HG03066 (cell line): ENCODE results near the gene RTKN.

Source experiments
- ATAC-seq: cut with Tn5 transposase; IDR thresholded peaks from one replicate; pipeline ENCODE4 v1.9.1; 2021; ENCODE audit warnings: low read depth; ENCODE audit not compliant: unreplicated experiment

Gene RTKN

GRCh38 chr2:74440378-74441169, 1.2 kb downstream of the RTKN start:
- peak; percentile 87 for ATAC-seq

- peak; percentile 3 for ATAC-seq
Measured at GRCh38 chr2:74439803-74440377, 1.8 kb downstream of the RTKN start.

- ATAC-seq = no peak
Measured at GRCh38 chr2:74439373-74439772, 2.4 kb downstream of the RTKN start.

DNA sequence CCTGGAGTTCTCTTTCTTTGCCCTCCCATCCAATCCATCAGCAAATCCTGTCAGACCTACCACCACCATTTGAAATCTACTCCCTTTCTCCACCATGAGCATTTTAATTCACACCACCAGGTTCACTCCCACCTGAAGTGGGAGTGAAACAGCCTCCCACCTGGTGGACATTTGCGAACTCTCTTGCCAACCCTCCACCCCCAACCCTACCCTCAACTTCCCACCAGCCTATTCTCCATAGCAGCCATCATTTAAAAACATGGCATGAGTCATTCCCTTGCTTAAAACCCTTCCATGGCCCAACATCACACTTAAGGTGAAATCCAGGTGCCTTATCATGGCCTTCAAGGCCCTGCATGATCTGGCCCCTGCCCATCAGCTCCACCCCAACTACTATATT, 3.5 kb downstream of the RTKN start:
- no peak for ATAC-seq

DNA sequence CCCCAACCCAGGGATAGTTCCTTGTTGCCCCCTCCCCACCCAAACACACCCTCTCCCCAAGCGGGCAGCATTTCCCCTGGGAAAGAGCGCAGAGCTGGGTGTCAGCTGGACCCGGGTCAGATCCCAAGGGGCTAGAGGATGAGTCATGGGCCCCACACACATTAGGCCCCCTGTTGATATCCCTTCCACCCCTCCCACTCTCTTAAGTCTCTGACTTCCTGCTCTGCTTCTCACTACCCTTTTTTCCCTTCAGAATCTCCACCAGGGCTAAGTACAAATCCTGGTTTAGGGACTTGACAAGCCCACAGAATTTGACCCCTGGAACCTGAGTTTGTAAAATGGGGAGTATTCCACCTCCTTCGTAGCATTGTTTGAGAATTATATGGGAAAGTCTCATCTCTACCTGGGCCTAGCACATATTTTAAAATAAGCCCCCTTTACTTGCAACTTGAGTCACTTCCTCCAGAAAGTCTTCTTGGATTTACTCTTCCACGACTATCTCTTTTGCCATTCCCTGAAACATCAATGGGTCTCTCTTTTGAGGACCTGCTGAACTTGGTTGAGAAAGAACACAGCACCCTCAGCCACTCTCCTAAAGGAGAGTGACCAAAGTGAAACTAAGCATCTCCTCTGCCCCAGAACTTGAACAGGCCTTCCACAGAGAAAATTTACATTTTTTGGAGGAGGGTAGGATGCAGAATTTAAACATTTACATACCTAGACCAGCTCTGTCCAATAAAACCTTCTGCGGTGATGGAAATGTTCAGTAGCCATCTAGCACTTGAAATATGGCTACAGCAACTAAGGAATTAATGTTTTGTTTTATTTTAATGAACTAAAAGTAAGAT, 4.7 kb downstream of the RTKN start:
- ATAC-seq = no peak

DNA sequence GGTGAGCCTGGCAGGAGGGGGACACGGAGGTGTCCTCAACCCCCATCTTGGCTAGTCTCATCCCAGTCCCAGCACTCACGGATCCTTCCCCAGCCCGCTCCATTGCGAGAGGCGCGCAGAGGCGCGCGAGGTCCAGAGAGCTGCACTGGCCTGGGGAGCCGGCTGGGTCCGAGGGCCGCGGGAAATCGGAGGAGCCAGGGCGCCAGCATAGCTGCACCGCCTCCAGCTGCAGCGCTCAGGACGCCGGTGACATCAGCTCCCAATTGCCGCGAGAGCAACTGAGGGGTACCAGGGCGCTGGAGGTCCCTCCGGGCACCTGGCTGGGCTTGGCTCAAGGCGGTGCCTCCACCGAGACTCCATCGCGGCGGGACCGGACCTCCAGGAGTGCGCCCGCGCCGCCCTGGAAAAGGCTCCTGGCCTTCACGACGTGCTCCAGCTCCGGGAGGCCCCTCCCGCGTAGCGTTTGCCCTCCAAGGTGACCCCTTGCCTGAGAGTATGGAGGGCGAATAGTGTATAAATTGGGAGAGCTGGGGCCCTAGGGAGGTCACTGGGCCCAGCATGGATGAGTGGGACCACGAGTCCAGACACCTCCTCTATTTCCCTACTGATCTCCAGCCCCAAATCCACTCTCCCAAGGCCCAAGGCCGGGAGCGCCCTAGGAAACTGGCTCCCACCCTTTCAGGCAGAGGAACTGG, 5.5 kb downstream of the RTKN start:
- ATAC-seq = no peak

DNA sequence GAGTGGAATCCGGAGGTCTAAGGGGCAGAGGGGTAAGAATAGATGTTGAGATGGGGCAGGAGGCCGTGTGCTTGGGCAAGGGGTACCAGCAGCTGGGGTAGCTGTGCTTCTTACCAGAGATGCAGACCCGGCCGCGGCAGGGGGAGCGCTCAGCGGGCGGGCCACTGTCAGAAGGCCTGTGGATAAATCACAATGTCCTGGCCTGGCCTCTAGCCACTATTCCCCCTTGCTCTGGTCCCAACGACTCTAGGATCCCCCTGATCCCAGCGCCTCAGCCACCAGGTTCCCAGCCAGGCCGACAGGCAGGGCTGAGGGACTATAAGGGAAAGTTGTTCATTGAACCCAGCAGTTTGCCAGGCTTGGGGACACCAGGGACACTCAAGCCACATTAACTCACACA, 11.2 kb downstream of the RTKN start:
- ATAC-seq = no peak

- ATAC-seq = no peak
Measured at GRCh38 chr2:74429487-74430451, 12.0 kb downstream of the RTKN start.

DNA sequence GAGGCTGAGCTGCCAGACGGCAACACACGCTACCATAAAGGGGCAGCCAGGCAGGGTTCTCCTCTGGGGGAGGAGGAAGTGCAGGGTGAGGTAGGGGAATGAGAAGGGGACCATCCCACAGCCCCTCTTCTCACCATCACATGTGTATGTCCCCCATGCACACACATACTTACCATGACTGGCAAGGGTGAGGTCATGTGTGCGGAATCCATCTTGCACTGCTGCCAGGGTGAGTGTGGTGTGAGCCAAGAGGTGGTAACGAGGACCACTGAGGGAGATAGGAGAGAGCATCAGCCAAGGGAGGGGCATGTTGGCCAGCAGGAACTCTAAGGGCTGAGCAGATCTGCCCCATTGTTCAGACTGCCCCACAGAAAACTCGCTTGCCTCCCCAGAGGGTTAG, 13.1 kb downstream of the RTKN start:
- no peak for ATAC-seq

DNA sequence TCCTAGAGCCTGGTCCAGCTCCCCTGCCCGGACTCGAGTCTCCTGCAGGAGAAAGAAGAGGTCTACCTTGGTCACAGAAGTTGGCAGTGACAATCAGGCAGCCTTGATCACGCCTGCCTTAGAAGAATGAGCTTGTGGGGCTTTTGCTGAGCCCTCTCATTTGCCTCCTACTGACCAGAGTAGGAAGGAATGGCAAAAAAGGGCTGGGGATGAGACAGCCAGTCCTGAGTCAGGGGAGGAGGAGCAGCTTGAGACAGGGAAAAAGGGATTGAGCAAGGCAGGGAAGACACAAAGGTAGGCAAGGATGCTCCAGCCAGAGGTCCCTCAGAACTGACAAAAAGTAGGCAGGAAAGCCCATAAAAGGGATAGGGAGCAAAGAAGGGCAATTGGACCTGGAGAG, 14.2 kb downstream of the RTKN start:
- ATAC-seq = no peak

DNA sequence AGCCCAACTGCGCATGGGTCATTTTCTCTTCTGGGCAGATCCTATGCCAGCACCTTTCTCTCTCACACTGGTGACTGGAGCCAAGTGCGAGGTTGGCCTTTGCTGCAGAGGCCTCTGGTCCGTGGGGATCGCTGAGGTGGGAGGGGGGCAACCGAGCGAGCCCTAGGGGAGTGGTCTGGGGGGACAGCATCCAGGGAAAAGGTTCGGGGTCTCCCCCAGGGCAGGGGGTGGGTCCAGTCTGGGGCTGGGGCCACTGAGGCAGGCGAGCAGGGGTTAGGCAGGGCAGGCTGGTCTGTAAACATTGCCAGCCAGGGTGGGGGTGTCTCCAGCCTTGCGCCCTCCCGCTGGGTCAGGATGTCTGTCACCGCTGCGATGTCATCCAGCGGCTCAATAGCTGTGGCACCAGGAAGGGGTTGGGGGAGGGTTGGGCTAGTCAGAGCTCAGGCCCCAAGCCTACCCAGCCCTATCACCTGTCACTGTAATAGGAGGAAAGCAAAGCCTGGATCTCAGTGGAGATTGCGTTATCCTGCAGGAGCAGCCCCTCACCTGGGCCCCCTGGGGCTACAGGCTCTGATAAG, 15.5 kb downstream of the RTKN start:
- no peak for ATAC-seq

- ATAC-seq = no peak
Measured at GRCh38 chr2:74425523-74425922, 16.2 kb downstream of the RTKN start.

DNA sequence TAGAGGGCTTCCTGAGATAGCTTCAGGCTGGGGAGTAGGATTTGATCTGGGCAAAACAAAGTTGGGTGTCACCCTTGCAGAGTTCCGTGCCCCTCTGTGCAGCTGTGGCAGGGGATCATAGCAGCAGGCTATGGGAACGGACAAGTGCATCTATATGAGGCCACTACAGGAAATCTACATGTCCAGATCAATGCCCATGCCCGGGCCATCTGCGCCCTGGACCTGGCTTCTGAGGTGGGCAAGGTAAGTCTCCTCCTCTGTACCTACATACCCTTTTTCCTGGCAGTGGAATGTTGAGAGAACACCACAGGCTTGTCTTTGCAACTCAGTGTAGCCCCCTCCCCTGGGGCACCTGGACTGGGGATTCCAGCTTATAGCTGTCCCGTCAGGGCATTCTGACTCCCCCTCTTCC, 16.7 kb downstream of the RTKN start:
- no peak for ATAC-seq

- no peak for ATAC-seq
Measured at GRCh38 chr2:74424139-74424992, 17.4 kb downstream of the RTKN start.

DNA sequence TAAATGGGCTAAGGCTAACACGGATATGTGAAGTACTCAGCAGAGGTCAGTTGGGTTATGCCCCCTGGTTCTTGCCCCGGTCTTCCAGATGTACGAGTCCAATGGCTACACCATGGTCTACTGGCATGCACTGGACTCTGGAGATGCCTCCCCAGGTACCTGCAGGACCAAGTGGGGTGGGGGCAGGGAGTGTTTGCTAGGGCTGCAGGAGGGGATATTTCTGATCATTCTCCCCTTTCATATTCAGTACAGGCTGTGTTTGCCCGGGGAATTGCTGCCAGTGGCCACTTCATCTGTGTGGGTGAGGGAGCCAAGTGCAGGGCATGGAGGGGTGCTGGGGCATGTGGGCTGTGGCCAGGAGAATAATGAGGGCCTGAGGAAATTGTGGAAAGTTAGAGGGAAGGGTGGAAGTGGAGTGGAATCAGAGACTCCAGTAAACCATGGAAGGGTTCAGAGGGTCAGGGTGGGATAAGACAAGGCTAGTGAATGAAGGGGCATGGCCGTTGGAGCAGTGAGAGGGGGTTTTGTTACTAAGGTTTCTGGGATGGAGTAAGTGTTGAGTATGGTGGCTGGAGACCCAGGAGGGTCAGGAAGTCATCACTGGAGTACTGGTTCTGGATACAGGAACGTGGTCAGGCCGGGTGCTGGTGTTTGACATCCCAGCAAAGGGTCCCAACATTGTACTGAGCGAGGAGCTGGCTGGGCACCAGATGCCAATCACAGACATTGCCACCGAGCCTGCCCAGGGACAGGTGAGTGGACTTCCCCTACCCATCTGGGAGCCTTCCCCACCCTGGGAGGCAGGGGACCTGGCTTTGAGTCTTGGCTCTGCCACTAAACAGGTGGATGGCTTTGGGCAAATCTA, 18.3 kb downstream of the RTKN start:
- no peak for ATAC-seq

GRCh38 chr2:74421221-74421870, 20.4 kb downstream of the RTKN start, which contains the start of the genes C2orf81 and WDR54:
Gene C2orf81 (minus strand): TSS chr2:74421619. CDS start chr2:74421560, 59 bp downstream.
Gene WDR54 (plus strand): TSS chr2:74421730. CDS start chr2:74422154, 424 bp downstream.
- peak; percentile 86 for ATAC-seq
